Osteoblast (primary cell): Measurements from ENCODE around the gene OLA1. TPM values are rescaled to one million over a fixed set of nuclear protein-coding genes. Genes with fewer than 3 reads are reported as not detected.

Experiments used
- DNase-seq: peaks from one replicate; pipeline ENCODE4 v3.0.0; 2011; ENCODE audit warnings: low spot score, mixed read lengths; ENCODE audit not compliant: insufficient read length; ENCODE audit errors: missing footprints
- H2AFZ ChIP-seq: 2 replicates; pipeline ENCODE4 v1.6.0; 2011; ENCODE audit warnings: mild to moderate bottlenecking, low read length
- H3K27ac ChIP-seq: 2 replicates; pipeline ENCODE4 v1.5.1; 2011; ENCODE audit warnings: mild to moderate bottlenecking, low read depth, low read length, moderate library complexity
- H3K27me3 ChIP-seq: 2 replicates; pipeline ENCODE4 v1.6.0; 2012; ENCODE audit warnings: mild to moderate bottlenecking, control low read depth, inconsistent platforms, low read length, moderate library complexity; ENCODE audit not compliant: insufficient read depth
- H3K36me3 ChIP-seq: 2 replicates; pipeline ENCODE4 v1.5.1; 2011; ENCODE audit warnings: mild to moderate bottlenecking, low read length, control low read depth, moderate library complexity; ENCODE audit not compliant: insufficient read depth
- H3K4me1 ChIP-seq: 2 replicates; pipeline ENCODE4 v1.5.1; 2011; ENCODE audit warnings: mild to moderate bottlenecking, low read length, control low read depth, moderate library complexity; ENCODE audit not compliant: insufficient read depth
- H3K4me2 ChIP-seq: 2 replicates; pipeline ENCODE4 v1.6.0; 2011; ENCODE audit warnings: mild to moderate bottlenecking, low read length; ENCODE audit not compliant: insufficient read depth
- H3K4me3 ChIP-seq: fragments of 200-600 bp; sonication (generic); 3 replicates; pipeline ENCODE4 v1.5.1; 2012; ENCODE audit warnings: mild to moderate bottlenecking, low read length, inconsistent platforms; ENCODE audit not compliant: insufficient read depth
- H3K79me2 ChIP-seq: 2 replicates; pipeline ENCODE4 v1.6.0; 2012; ENCODE audit warnings: mild to moderate bottlenecking, low read length, control low read depth, inconsistent platforms; ENCODE audit not compliant: insufficient read depth
- H3K9me3 ChIP-seq: 2 replicates; pipeline ENCODE4 v1.5.1; 2011; ENCODE audit warnings: low read depth, low read length, control low read depth
- H4K20me1 ChIP-seq: 2 replicates; pipeline ENCODE4 v1.6.0; 2012; ENCODE audit warnings: mild to moderate bottlenecking, low read length, control low read depth; ENCODE audit not compliant: insufficient read depth
- CTCF ChIP-seq: IDR thresholded peaks from 2 replicates; pipeline ENCODE4 v1.5.1; 2011; ENCODE audit warnings: mild to moderate bottlenecking, low read depth, low read length, moderate library complexity; ENCODE audit errors: extremely low read depth
- total RNA-seq: library from RNA; depleted of rRNA; stranded (reverse); fragments of >200 nt; gene quantifications from 2 replicates; pipeline ENCODE4 v1.2.3, GENCODE V29; 2012

The OLA1 gene
- total RNA-seq, 1 donor: 79.3 TPM

GRCh38 chr2:174086708-174087107 is 161.6 kb downstream of the OLA1 start:
- Histone ChIP-seq H3K4me2 (no peak overlapping the region), H3K27ac (no peak overlapping the region), H3K79me2 (no peaks in the 10 kb centered on the region), H3K36me3 (no peaks in the 10 kb centered on the region), H3K9me3 (no peaks in the 10 kb centered on the region), H3K4me3 (no peak overlapping the region), H3K27me3 (no peaks in the 10 kb centered on the region), H4K20me1 (no peaks in the 10 kb centered on the region), H2AFZ (no peak overlapping the region), H3K4me1 (no peaks in the 10 kb centered on the region)
- no peak for TF ChIP-seq CTCF
- no peak for DNase-seq

- Histone ChIP-seq H3K27ac (no peak overlapping the region), H2AFZ (no peak overlapping the region), H3K27me3 (no peaks in the 10 kb centered on the region), H4K20me1 (no peaks in the 10 kb centered on the region), H3K4me1 (no peaks in the 10 kb centered on the region), H3K4me2 (no peak overlapping the region), H3K4me3 (no peak overlapping the region), H3K9me3 (no peaks in the 10 kb centered on the region), H3K36me3 (peaks cover 4% of the 10 kb centered on the region), H3K79me2 (no peaks in the 10 kb centered on the region)
- DNase-seq: no peak
- TF ChIP-seq CTCF: no peak
Observed at GRCh38 chr2:174085781-174086180, 162.6 kb downstream of the OLA1 start.

GRCh38 chr2:174083843-174084458 is 164.4 kb downstream of the OLA1 start:
- H3K4me3 ChIP-seq: no peak overlapping the region
- no peak overlapping the region for H3K27ac ChIP-seq
- TF ChIP-seq CTCF: no peak
- no peaks in the 10 kb centered on the region for H3K27me3 ChIP-seq
- H3K79me2 ChIP-seq: no peaks in the 10 kb centered on the region
- H2AFZ ChIP-seq: no peak overlapping the region
- no peaks in the 10 kb centered on the region for H3K9me3 ChIP-seq
- H4K20me1 ChIP-seq: no peaks in the 10 kb centered on the region
- DNase-seq: no peak
- H3K4me1 ChIP-seq: no peaks in the 10 kb centered on the region
- no peak overlapping the region for H3K4me2 ChIP-seq
- peaks cover 6% of the 10 kb centered on the region for H3K36me3 ChIP-seq

GRCh38 chr2:174080672-174081121 is 167.6 kb downstream of the OLA1 start:
- TF ChIP-seq CTCF: no peak
- no peak for DNase-seq
- H3K36me3 ChIP-seq: peaks cover 6% of the 10 kb centered on the region
- no peaks in the 10 kb centered on the region for H4K20me1 ChIP-seq
- H2AFZ ChIP-seq: no peak overlapping the region
- H3K4me2 ChIP-seq: no peak overlapping the region
- H3K4me3 ChIP-seq: no peak overlapping the region
- no peaks in the 10 kb centered on the region for H3K9me3 ChIP-seq
- no peaks in the 10 kb centered on the region for H3K4me1 ChIP-seq
- no peaks in the 10 kb centered on the region for H3K27me3 ChIP-seq
- no peak overlapping the region for H3K27ac ChIP-seq
- no peaks in the 10 kb centered on the region for H3K79me2 ChIP-seq
